ENCODE data around the gene CLEC4F. TPM values are rescaled to one million over a fixed set of nuclear protein-coding genes. Genes with fewer than 3 reads are reported as not detected.

CLEC4F gene
- total and polyA plus RNA-seq, 2 of the 4 experiments (the other 2 are of a cell fraction): not detected

- intact Hi-C loops (cut with micrococcal nuclease) (no loop called here), in situ Hi-C loops (cut with MboI; ENCODE audit: low sequenced_read_pairs) (no loop called here), dilution Hi-C loops (cut with HindIII; ENCODE audit: low sequenced_read_pairs, unreplicated experiment) (no loop called here)
- WGBS, 2 experiments (ENCODE audit: extremely low coverage in 2 of 2, insufficient read length in 1 of 2): no CpG with 5 or more reads among the region's 4 CpGs
- Histone ChIP-seq H2BK15ac (ENCODE audit: low read depth, low read length) (no peak overlapping the region), H2BK20ac (ENCODE audit: low read depth, low read length) (no peak overlapping the region), H3K14ac (replicated peaks; ENCODE audit: low read depth, low read length) (no peak overlapping the region), H3K79me1 (ENCODE audit: low read depth in 1 of 2, low read length in 2 of 2) (no peaks in the 10 kb centered on the region), H4K91ac (ENCODE audit: insufficient read depth, low read depth, low read length) (no peak overlapping the region), H3K9me1 (ENCODE audit: insufficient read depth, low read length) (no peaks in the 10 kb centered on the region), H2BK120ac (ENCODE audit: low read depth, low read length) (no peak overlapping the region), H3K36me3 (ENCODE audit: control insufficient read depth, insufficient read depth, low read length) (no peaks in the 10 kb centered on the region), H3K56ac (ENCODE audit: extremely low read depth, insufficient read depth, low read length) (no peak overlapping the region), H3K9me3 (ENCODE audit: control insufficient read depth, insufficient read depth, low read length) (no peaks in the 10 kb centered on the region), H3K18ac (ENCODE audit: low read depth, low read length) (no peak overlapping the region), H3K9ac (ENCODE audit: low read depth, low read length) (no peak overlapping the region), H2AFZ (replicated peaks; ENCODE audit: low read length, poor library complexity) (no peak overlapping the region), H3K4me3 (ENCODE audit: insufficient read depth, low read depth, low read length) (no peak overlapping the region), H3K23ac (ENCODE audit: low read depth, low read length) (no peak overlapping the region), H3K27me3 (ENCODE audit: control insufficient read depth, insufficient read depth, low read length) (peaks cover 6% of the 10 kb centered on the region; the same call in 1 of the 2 replicates), H3K4me2 (ENCODE audit: low read depth, low read length) (no peak overlapping the region), H2BK5ac (ENCODE audit: low read depth, low read length, poor library complexity, severe bottlenecking) (no peak overlapping the region), H2AK9ac (replicated peaks; ENCODE audit: low read depth, low read length, poor library complexity) (no peak overlapping the region), H3K27ac (ENCODE audit: insufficient read depth, low read length) (no peak overlapping the region), H4K8ac (ENCODE audit: low read depth in 2 of 2, low read length in 2 of 2) (no peak overlapping the region), H4K20me1 (ENCODE audit: insufficient read depth, low read length) (no peaks in the 10 kb centered on the region), H2AK5ac (ENCODE audit: low read depth, low read length) (no peak overlapping the region), H3K4me1 (ENCODE audit: control insufficient read depth, insufficient read depth, low read length) (no peaks in the 10 kb centered on the region), H3K4ac (ENCODE audit: low read depth, low read length) (no peak overlapping the region), H4K5ac (ENCODE audit: low read depth, low read length) (no peak overlapping the region)
- no TSS peak for BruUV-seq (replicated peaks)
- no peak for ATAC-seq (ENCODE audit: low read depth)
- POLR2A ChIA-PET (ENCODE audit: unreplicated experiment): no interaction called here
- no peak for DNase-seq
- TF ChIP-seq CHD1 (IDR thresholded peaks at IDR 0.05; ENCODE audit: low read depth, low read length): no peak
- no peak for TF ChIP-seq RCOR1 (IDR thresholded peaks at IDR 0.05; ENCODE audit: insufficient replicate concordance, low read length)
- TF ChIP-seq MAZ (IDR thresholded peaks at IDR 0.05; ENCODE audit: borderline replicate concordance, low read depth, low read length): no peak
- no peak for TF ChIP-seq POLR2A (IDR thresholded peaks at IDR 0.05; ENCODE audit: low read depth, low read length)
- TF ChIP-seq NFE2L2 (IDR thresholded peaks at IDR 0.05; ENCODE audit: low read depth, low read length): no peak
- CTCF ChIA-PET: no interaction called here
These were observed 12.6 kb downstream of the CLEC4F start for GRCh38 chr2:70807828-70808118.
